HG02763 (cell line): Measurements from ENCODE around the gene PDCD1.
"Not testable (repeated sequence)": the region's sequence is repeated elsewhere in the genome, so short reads cannot be mapped to it uniquely, and the experiment has no call there.

Experiments used
- ATAC-seq: cut with Tn5 transposase; IDR thresholded peaks from one replicate; pipeline ENCODE4 v1.9.1; 2021; ENCODE audit warnings: mild to moderate bottlenecking, moderate library complexity; ENCODE audit not compliant: unreplicated experiment

PDCD1 gene

GRCh38 chr2:241802421-241803318 is 56.0 kb downstream of the PDCD1 start:
- no peak for ATAC-seq

- ATAC-seq: no peak
Observed at GRCh38 chr2:241801611-241802420, 56.9 kb downstream of the PDCD1 start.

- not testable (repeated sequence) for ATAC-seq
Observed at GRCh38 chr2:241800198-241800903, 58.3 kb downstream of the PDCD1 start.
